H1 (cell line): ENCODE data around the gene CABP4. TPM values are rescaled to one million over a fixed set of nuclear protein-coding genes. Genes with fewer than 3 reads are reported as not detected.

Experiments used
- CTCF ChIA-PET: fragments of 300-600 bp; sonication (Branson Sonifier 250); formaldehyde crosslinking; loops from one replicate; lab custom pipeline; 2021; ENCODE audit not compliant: partially characterized antibody; lab: Charles Lee
- POLR2A ChIA-PET: fragments of 300-600 bp; sonication (Branson Sonifier 250); formaldehyde crosslinking; loops from one replicate; lab custom pipeline; 2021; ENCODE audit warnings: inconsistent platforms; ENCODE audit not compliant: partially characterized antibody; lab: Charles Lee
- DNase-seq, 2 experiments: peaks; one replicate each; pipeline versions ENCODE4 v3.0.0 to v3.0.0-alpha.2; 2010 to 2022; ENCODE audit warnings: low spot score in 2 of 2, low read depth in 1 of 2, mixed read lengths in 1 of 2
- FAIRE-seq: peaks from 2 replicates; lab custom pipeline; 2011; peaks lifted over from hg19 to GRCh38; lab: Jason Lieb, UNC
- H2AFZ ChIP-seq: 2 replicates; pipeline ENCODE4 v1.8.1; 2012; ENCODE audit warnings: low read length, inconsistent platforms
- H2AK5ac ChIP-seq: 2 replicates; pipeline ENCODE4 v1.6.1; 2013; ENCODE audit warnings: low read depth, low read length
- H2BK120ac ChIP-seq: replicated peaks from 2 replicates; pipeline ENCODE3; 2013; ENCODE audit warnings: low read depth, low read length, inconsistent platforms
- H2BK12ac ChIP-seq: 2 replicates; pipeline ENCODE4 v1.6.1; 2013; ENCODE audit warnings: low read depth, low read length
- H2BK15ac ChIP-seq: 2 replicates; pipeline ENCODE4 v1.6.1; 2013; ENCODE audit warnings: low read length
- H2BK20ac ChIP-seq: 2 replicates; pipeline ENCODE4 v1.6.1; 2013; ENCODE audit warnings: low read length
- H2BK5ac ChIP-seq: 2 replicates; pipeline ENCODE4 v1.6.1; 2013; ENCODE audit warnings: low read depth, low read length
- H3K14ac ChIP-seq: 2 replicates; pipeline ENCODE4 v1.6.1; 2013; ENCODE audit warnings: inconsistent platforms; ENCODE audit not compliant: insufficient read length
- H3K18ac ChIP-seq: 2 replicates; pipeline ENCODE4 v1.6.1; 2013; ENCODE audit warnings: low read length; ENCODE audit errors: extremely low read depth
- H3K23ac ChIP-seq: 2 replicates; pipeline ENCODE4 v1.6.1; 2013; ENCODE audit warnings: inconsistent platforms; ENCODE audit not compliant: insufficient read length
- H3K23me2 ChIP-seq: 2 replicates; pipeline ENCODE4 v1.6.1; 2013; ENCODE audit warnings: low read depth, low read length
- H3K27ac ChIP-seq: 2 replicates; pipeline ENCODE4 v1.6.1; 2011; ENCODE audit warnings: low read depth, low read length, inconsistent platforms
- H3K27me3 ChIP-seq, 4 experiments: replicated peaks in 1 of 4; 1 replicate in 1 of 4; 2 replicates in 3 of 4; pipeline versions ENCODE4 v1.6.1 to v1.8.1; 2011 to 2013; ENCODE audit warnings: low read length in 3 of 4, mild to moderate bottlenecking in 3 of 4, inconsistent platforms in 2 of 4, mixed read lengths in 2 of 4, moderate library complexity in 1 of 4; ENCODE audit not compliant: control insufficient read depth in 3 of 4, insufficient read depth in 3 of 4; ENCODE audit errors: extremely low read depth in 1 of 4
- H3K36me3 ChIP-seq, 4 experiments: 2 replicates each; pipeline versions ENCODE4 v1.6.1 to v1.8.1; 2011 to 2013; ENCODE audit warnings: mild to moderate bottlenecking in 4 of 4, low read length in 3 of 4, moderate library complexity in 2 of 4, control low read depth in 1 of 4, inconsistent platforms in 1 of 4; ENCODE audit not compliant: insufficient read depth in 4 of 4, control insufficient read depth in 2 of 4
- H3K4ac ChIP-seq: replicated peaks from 2 replicates; pipeline ENCODE3; 2013; ENCODE audit warnings: low read length, low read depth, mixed read lengths, inconsistent platforms; ENCODE audit not compliant: insufficient read length
- H3K4me1 ChIP-seq, 4 experiments: replicated peaks in 1 of 4; 1 replicate in 1 of 4; 2 replicates in 3 of 4; pipeline versions ENCODE4 v1.6.1 to v1.8.1; 2011 to 2013; ENCODE audit warnings: low read length in 3 of 4, inconsistent platforms in 2 of 4, mixed read lengths in 1 of 4; ENCODE audit not compliant: insufficient read depth in 4 of 4, control insufficient read depth in 3 of 4
- H3K4me2 ChIP-seq, 2 experiments: 2 replicates each; pipeline versions ENCODE4 v1.6.1 to v1.8.1; 2011 to 2013; ENCODE audit warnings: low read depth in 2 of 2, low read length in 2 of 2, control low read depth in 1 of 2, inconsistent platforms in 1 of 2, mild to moderate bottlenecking in 1 of 2; ENCODE audit not compliant: insufficient read depth in 1 of 2
- H3K4me3 ChIP-seq, 4 experiments: fragments of 200-600, 300-600 bp in 1 of 4; sonication (generic), shearing (Covaris generic), sonication (Bioruptor Twin) in 1 of 4; 2 replicates each; pipeline versions ENCODE4 v1.5.1 to v1.8.1; 2011 to 2016; ENCODE audit warnings: low read length in 4 of 4, low read depth in 3 of 4, control low read depth in 2 of 4, inconsistent platforms in 2 of 4, mild to moderate bottlenecking in 2 of 4, mixed read lengths in 1 of 4, moderate library complexity in 1 of 4; ENCODE audit not compliant: insufficient read depth in 2 of 4; ENCODE audit errors: extremely low read depth in 1 of 4
- H3K56ac ChIP-seq: replicated peaks from 2 replicates; pipeline ENCODE3; 2013; ENCODE audit warnings: low read depth, mild to moderate bottlenecking, mixed read lengths, low read length, inconsistent platforms; ENCODE audit not compliant: insufficient read length
- H3K79me1 ChIP-seq: 2 replicates; pipeline ENCODE4 v1.6.1; 2013; ENCODE audit warnings: low read depth, low read length, control low read depth
- H3K79me2 ChIP-seq, 2 experiments: 2 replicates each; pipeline versions ENCODE4 v1.6.1 to v1.8.1; 2012 to 2013; ENCODE audit warnings: low read length in 2 of 2, mild to moderate bottlenecking in 2 of 2, inconsistent platforms in 1 of 2; ENCODE audit not compliant: insufficient read depth in 2 of 2, control insufficient read depth in 1 of 2
- H3K9ac ChIP-seq, 4 experiments: replicated peaks in 1 of 4; 1 replicate in 1 of 4; 2 replicates in 3 of 4; pipeline versions ENCODE4 v1.6.1 to v1.8.1; 2011 to 2013; ENCODE audit warnings: low read depth in 3 of 4, low read length in 3 of 4, control low read depth in 2 of 4, mild to moderate bottlenecking in 2 of 4, moderate library complexity in 2 of 4, inconsistent platforms in 1 of 4; ENCODE audit errors: extremely low read depth in 1 of 4
- H3K9me3 ChIP-seq, 2 experiments: 2 replicates each; pipeline versions ENCODE4 v1.6.1 to v1.8.1; 2012 to 2013; ENCODE audit warnings: mild to moderate bottlenecking in 2 of 2, moderate library complexity in 2 of 2, control low read depth in 1 of 2, inconsistent platforms in 1 of 2, low read depth in 1 of 2, low read length in 1 of 2, mixed read lengths in 1 of 2; ENCODE audit not compliant: insufficient read depth in 2 of 2
- H4K20me1 ChIP-seq, 2 experiments: replicated peaks in 1 of 2; 2 replicates each; pipeline versions ENCODE3 to v1.8.1; 2011 to 2013; ENCODE audit warnings: inconsistent platforms in 2 of 2, low read length in 2 of 2, mild to moderate bottlenecking in 1 of 2; ENCODE audit not compliant: insufficient read depth in 2 of 2, control insufficient read depth in 1 of 2
- H4K5ac ChIP-seq: 2 replicates; pipeline ENCODE4 v1.6.1; 2013; ENCODE audit warnings: low read length, low read depth, mixed read lengths, inconsistent platforms; ENCODE audit not compliant: insufficient read length
- H4K8ac ChIP-seq: 2 replicates; pipeline ENCODE4 v1.8.0; 2013; ENCODE audit warnings: mild to moderate bottlenecking, moderate library complexity, low read length, inconsistent platforms; ENCODE audit not compliant: insufficient read depth; ENCODE audit errors: extremely low read depth
- H4K91ac ChIP-seq: replicated peaks from 2 replicates; pipeline ENCODE3; 2013; ENCODE audit warnings: low read length, mixed read lengths, inconsistent platforms; ENCODE audit not compliant: insufficient read length
- CBX8 ChIP-seq: fragments of 300-800, 300-1000 bp; sonication (generic); IDR thresholded peaks from 2 replicates; pipeline ENCODE4 v1.7.1; 2016; ENCODE audit warnings: low read depth, low read length, borderline replicate concordance
- CHD2 ChIP-seq: IDR thresholded peaks from 2 replicates; pipeline ENCODE4 v1.6.1; 2012; ENCODE audit warnings: low read length, improper control_type of control experiment
- JUN ChIP-seq: IDR thresholded peaks from 2 replicates; pipeline ENCODE4 v1.6.1; 2011; ENCODE audit warnings: low read depth, mild to moderate bottlenecking, improper control_type of control experiment, low read length
- KDM4A ChIP-seq: IDR thresholded peaks from one replicate; pipeline ENCODE4 v1.7.1; 2012; ENCODE audit warnings: low read depth, mild to moderate bottlenecking, moderate library complexity, low read length, inconsistent platforms; ENCODE audit not compliant: severe bottlenecking
- RBBP5 ChIP-seq: IDR thresholded peaks from 2 replicates; pipeline ENCODE4 v1.7.1; 2012; ENCODE audit warnings: low read depth, mild to moderate bottlenecking, inconsistent platforms, low read length, moderate library complexity, borderline replicate concordance
- SAP30 ChIP-seq: fragments of 300-600 bp; sonication (generic); IDR thresholded peaks from 2 replicates; pipeline ENCODE4 v1.7.1; 2012; ENCODE audit warnings: low read length, moderate library complexity, mild to moderate bottlenecking, inconsistent platforms; ENCODE audit not compliant: insufficient read depth, insufficient replicate concordance
- SIN3A ChIP-seq, 2 experiments: IDR thresholded peaks in 1 of 2; conservative IDR thresholded peaks in 1 of 2; 2 replicates each; pipeline ENCODE4 v1.6.1; 2011 to 2012; ENCODE audit warnings: low read length in 2 of 2, improper control_type of control experiment in 1 of 2, low read depth in 1 of 2, mild to moderate bottlenecking in 1 of 2
- TAF1 ChIP-seq: IDR thresholded peaks from 2 replicates; pipeline ENCODE4 v1.6.1; 2011; ENCODE audit warnings: mild to moderate bottlenecking, low read depth, low read length
- TAF7 ChIP-seq: optimal IDR thresholded peaks from 2 replicates; pipeline ENCODE3; 2011; ENCODE audit warnings: low read depth, mild to moderate bottlenecking, inconsistent platforms, low read length, moderate library complexity, borderline replicate concordance
- WGBS, 2 experiments: shearing (Covaris generic) in 1 of 2; methylation state at CpG; one replicate each; pipeline versions ENCODE4 v1.1.6 to v1.1.7; 2013 to 2015; ENCODE audit warnings: low lambda C conversion rate in 2 of 2, mixed read lengths in 2 of 2, inconsistent platforms in 1 of 2, low coverage in 1 of 2, missing lambda C conversion rate in 1 of 2; ENCODE audit not compliant: insufficient replicate concordance in 2 of 2, insufficient coverage in 1 of 2, insufficient read length in 1 of 2; ENCODE audit errors: extremely low coverage in 1 of 2, missing lambda C conversion rate in 1 of 2; 5-methylcytosine and 5-hydroxymethylcytosine counted together
- polyA plus RNA-seq, 7 experiments: library from polyadenylated mRNA; depleted of rRNA in 3 of 7; stranded (reverse) in 5 of 7; unstranded in 2 of 7; fragments of >200 nt in 5 of 7; fragments of 200-250 nt in 2 of 7; gene quantifications; 1 replicate in 5 of 7; 2 replicates in 1 of 7; 4 replicates in 1 of 7; pipeline versions ENCODE4 v1.2.1 to v1.2.3, GENCODE V29; 2011 to 2013; ENCODE audit warnings: missing spikeins in 2 of 7, mixed read lengths in 2 of 7
- total RNA-seq: library from RNA; stranded (reverse); fragmentation: NEBNext Ultra II Directional; extraction: Animal tissue kit (Norgen Biotek cat#: 25700); gene quantifications from 2 replicates; pipeline ENCODE4 v1.2.1, GENCODE V29; 2021

The CABP4 gene
- total and polyA plus RNA-seq, 2 of the 8 experiments (the other 6 are each of a cell fraction or from before 2014, with no cell fraction given), result not detected

DNA sequence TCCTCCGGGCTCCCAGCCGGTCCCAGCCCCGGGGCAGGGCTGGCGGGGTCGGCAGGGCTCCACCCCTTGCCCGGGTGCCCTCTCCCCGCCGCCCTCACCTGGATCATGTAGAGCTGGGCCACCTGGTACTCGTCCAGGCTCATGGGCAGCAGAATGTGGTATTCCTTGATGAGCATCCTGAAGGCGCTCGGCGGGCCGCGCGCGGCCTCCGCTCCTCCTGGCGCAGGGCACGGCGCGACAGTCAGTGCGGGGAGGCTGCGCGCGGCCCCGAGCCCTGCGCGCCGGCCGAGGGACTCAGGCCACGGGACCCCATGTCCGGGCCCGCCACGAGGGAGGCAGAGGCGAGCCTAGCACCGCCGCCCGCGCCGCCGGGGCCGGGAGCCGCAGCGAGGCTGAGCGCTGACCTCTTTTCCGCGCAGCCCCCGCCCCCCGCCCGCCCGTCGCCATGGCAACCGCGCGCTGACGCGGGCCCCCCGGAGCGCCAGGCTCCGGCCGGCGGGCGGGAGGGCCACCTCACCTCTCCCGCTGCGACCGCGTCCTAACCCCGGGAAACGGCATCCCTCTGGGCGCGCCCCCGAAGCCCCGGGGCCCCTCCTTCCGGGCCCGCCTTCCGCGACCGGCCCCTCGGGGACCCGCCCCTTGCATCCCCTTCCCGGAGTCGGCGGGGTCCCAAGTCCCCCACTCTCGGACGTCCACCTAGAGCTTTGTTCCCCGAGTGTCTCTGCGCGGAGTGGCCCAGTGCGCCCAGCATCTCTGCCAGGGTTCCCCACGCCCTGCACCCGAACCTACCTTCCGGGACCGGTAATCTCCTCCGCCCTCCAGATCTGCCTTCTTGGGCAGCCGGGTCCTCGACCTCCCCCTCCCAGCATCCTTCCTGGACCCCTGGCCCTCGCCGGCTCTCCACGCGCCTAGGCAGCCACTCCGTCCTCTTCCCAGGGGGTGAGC is 49.1 kb downstream of the CABP4 start:
- H3K14ac ChIP-seq, result no peak overlapping the region
- no peak overlapping the region for H2AK5ac ChIP-seq
- 0 out of 4 replicates have a peak, but pooled peaks cover 0 to 8% of the 10 kb centered on the region in 2 experiments for H3K79me2 ChIP-seq
- no peak overlapping the region for H2BK20ac ChIP-seq
- no peak overlapping the region for H3K27ac ChIP-seq
- peak overlapping the region in 3 of 4 experiments; percentile 29 to 61 (median 38); a peak in 5 of 7 replicates for H3K9ac ChIP-seq
- peak overlapping the region; percentile 46 for H4K91ac ChIP-seq
- peak in 1 of 2 experiments; percentile 71 for DNase-seq
- H3K9me3 ChIP-seq, result no peaks in the 10 kb centered on the region
- no peaks in the 10 kb centered on the region for H3K79me1 ChIP-seq
- H2BK5ac ChIP-seq, result no peak overlapping the region; the same call in 1 of the 2 replicates
- no peak overlapping the region for H2BK15ac ChIP-seq
- ChIA-PET POLR2A (interaction anchor here (1.1 to 1.5 kb wide), 4 partner anchors 16 to 133 kb away, joined by 3 read pairs; partner anchors contain the start of gene TMEM134), CTCF (interaction anchor here (1.3 to 1.5 kb wide), 2 partner anchors 11 to 85 kb away, joined by 3 to 4 read pairs; no protein-coding TSS in a partner anchor)
- H3K4me2 ChIP-seq, result peak overlapping the region; percentile 70 to 98
- 5% methylated on average over 41 of the region's 101 CpGs; no CpG with 5 or more reads in 1 of the 2 experiments for WGBS, 2 experiments
- no peak overlapping the region for H2BK12ac ChIP-seq
- peak overlapping the region; percentile 69 to 94 (median 75) for H3K4me3 ChIP-seq
- peaks cover 24% of the 10 kb centered on the region for H3K23me2 ChIP-seq
- no peak overlapping the region for H4K5ac ChIP-seq
- no peak overlapping the region for H3K56ac ChIP-seq
- H4K8ac ChIP-seq, result no peak overlapping the region
- no peak overlapping the region for H3K23ac ChIP-seq
- H3K18ac ChIP-seq, result peak overlapping the region; percentile 78; the same call in 1 of the 2 replicates
- H3K4ac ChIP-seq, result no peak overlapping the region
- peaks cover 0 to 8% (median 4%) of the 10 kb centered on the region in 4 experiments; a peak in 3 of 7 replicates for H3K27me3 ChIP-seq
- H4K20me1 ChIP-seq, result peaks cover 6 to 16% of the 10 kb centered on the region in 2 experiments
- peak overlapping the region; percentile 26; the same call in 1 of the 2 replicates for H2AFZ ChIP-seq
- H3K4me1 ChIP-seq, result peaks cover 0 to 30% (median 10%) of the 10 kb centered on the region in 4 experiments; a peak in 6 of 7 replicates
- no peak for FAIRE-seq
- peaks cover 0 to 8% (median 2%) of the 10 kb centered on the region in 4 experiments; a peak in 5 of 8 replicates for H3K36me3 ChIP-seq
- H2BK120ac ChIP-seq, result no peak overlapping the region
- peak; percentile 74 for TF ChIP-seq SAP30
- peak; percentile 35 to 70; a peak in 2 of 4 replicates for TF ChIP-seq SIN3A (conservative IDR thresholded peaks at IDR 0.05 in 1 of 2, IDR thresholded peaks at IDR 0.05 in 1 of 2; ENCODE audit: low read depth in 1 of 2, low read length in 2 of 2)
- no peak for TF ChIP-seq TAF7
- 0 out of 2 replicates have a peak, but pooled peaks have one; percentile 13 for TF ChIP-seq TAF1
- peak; percentile 52 for TF ChIP-seq KDM4A
- no peak for TF ChIP-seq CBX8
- no peak for TF ChIP-seq CHD2
- no peak for TF ChIP-seq RBBP5
- no peak for TF ChIP-seq JUN
